Ascending aorta (tissue), 2 donors: ENCODE results near the gene PIERCE2. TPM values are rescaled to one million over a fixed set of nuclear protein-coding genes. Genes with fewer than 3 reads are reported as not detected.

Experiments used
- DNase-seq, 2 donors: peaks; one replicate each; pipeline ENCODE4 v3.0.0-alpha.2; 2019; ENCODE audit warnings: low spot score in 2 of 2
- H3K27ac ChIP-seq, 2 donors: fragments of 200-600 bp; sonication (generic); one replicate each; pipeline ENCODE4 v1.5.1; 2016 to 2017; ENCODE audit warnings: mild to moderate bottlenecking in 1 of 2
- H3K27me3 ChIP-seq: fragments of 200-600 bp; sonication (generic); one replicate; pipeline ENCODE4 v1.5.1; 2017
- H3K36me3 ChIP-seq, 2 donors: fragments of 200-600 bp; sonication (generic); one replicate each; pipeline ENCODE4 v1.5.1; 2016
- H3K4me1 ChIP-seq, 2 donors: fragments of 200-600 bp; sonication (generic); one replicate each; pipeline ENCODE4 v1.5.1; 2016 to 2017; ENCODE audit warnings: mild to moderate bottlenecking in 1 of 2
- H3K4me3 ChIP-seq, 2 donors: fragments of 200-600 bp; sonication (generic); one replicate each; pipeline ENCODE4 v1.5.1; 2016 to 2017; ENCODE audit warnings: mild to moderate bottlenecking in 1 of 2
- H3K9me3 ChIP-seq, 2 donors: fragments of 200-600 bp; sonication (generic); one replicate each; pipeline ENCODE4 v1.5.1; 2016
- CTCF ChIP-seq, 3 experiments: fragments of 200-600 bp in 2 of 3; fragments of 450-650 bp in 1 of 3; sonication (generic) in 2 of 3; IDR thresholded peaks; one replicate each; pipeline ENCODE4 v1.5.1; 2016 to 2019; ENCODE audit warnings: antibody characterized with exemption in 3 of 3, mild to moderate bottlenecking in 1 of 3, moderate library complexity in 1 of 3
- intact Hi-C: fragments of 100-400 bp; cut with DNase I; formaldehyde crosslinking; loops from one replicate; pipeline ENCODE4 v1.15.1; 2023
- total RNA-seq: library from RNA; depleted of rRNA; stranded (reverse); fragments of >200 nt; gene quantifications from one replicate; pipeline ENCODE4 v1.1.0, GENCODE V29; 2016

PIERCE2 gene
- total RNA-seq, 1 donor from 2014 or later = not detected

- no peaks in the 10 kb centered on the region for H3K36me3 ChIP-seq
- H3K9me3 ChIP-seq = no peaks in the 10 kb centered on the region
- no peak overlapping the region for H3K4me3 ChIP-seq
- H3K4me1 ChIP-seq = no peaks in the 10 kb centered on the region
- TF ChIP-seq CTCF (IDR thresholded peaks at IDR 0.05) = no peak
- no peak overlapping the region for H3K27ac ChIP-seq
- intact Hi-C loops = no loop called here
- DNase-seq = no peak
- no peaks in the 10 kb centered on the region for H3K27me3 ChIP-seq
These were observed 60.0 kb downstream of the PIERCE2 start for GRCh38 chr15:55468321-55468720.

Other genes starting within 250 kb of the PIERCE2 start
- gene RSL24D1, start 211.6 kb upstream of the PIERCE2 start, total RNA-seq = 15.3 TPM
- 17.9 TPM for gene RAB27A, start 118.7 kb upstream of the PIERCE2 start, total RNA-seq
- gene PIGBOS1, start 89.4 kb upstream of the PIERCE2 start, total RNA-seq = 4.7 TPM
- gene PIGB, start 89.3 kb upstream of the PIERCE2 start, total RNA-seq = 50.3 TPM
- 44.5 TPM for gene CCPG1, start 136 bp upstream of the PIERCE2 start, total RNA-seq
- gene DNAAF4, start 99.7 kb downstream of the PIERCE2 start, total RNA-seq = not detected
- gene PYGO1, start 179.8 kb downstream of the PIERCE2 start, total RNA-seq = 7.1 TPM